ENCODE measurements around the gene SPATA3.

SPATA3 gene

DNA sequence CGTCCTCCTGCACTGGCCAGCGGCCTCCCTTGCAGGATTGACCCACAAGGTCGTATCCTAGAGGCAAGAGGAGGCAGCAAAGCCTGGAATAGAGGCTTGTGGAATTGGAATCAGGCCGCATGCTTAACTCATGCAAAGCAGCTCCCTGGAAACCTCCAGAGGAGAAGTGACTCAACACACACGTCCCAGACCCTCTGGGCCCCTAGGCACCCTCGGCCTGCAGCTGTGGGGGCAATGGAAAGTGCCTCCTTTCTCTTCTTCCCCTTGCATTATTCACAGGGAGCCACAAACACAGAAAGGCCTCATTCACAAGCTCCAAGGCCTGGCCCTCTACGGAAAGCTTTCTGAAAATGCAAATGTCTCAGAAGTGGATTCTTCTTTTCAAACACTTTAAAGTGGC is 19.6 kb downstream of the SPATA3 start:
- TF ChIP-seq GATA3 (IDR thresholded peaks at IDR 0.05; ENCODE audit: low read depth, low read length), result no peak
- no peak for TF ChIP-seq GATA2 (IDR thresholded peaks at IDR 0.05; ENCODE audit: low read depth, low read length)

DNA sequence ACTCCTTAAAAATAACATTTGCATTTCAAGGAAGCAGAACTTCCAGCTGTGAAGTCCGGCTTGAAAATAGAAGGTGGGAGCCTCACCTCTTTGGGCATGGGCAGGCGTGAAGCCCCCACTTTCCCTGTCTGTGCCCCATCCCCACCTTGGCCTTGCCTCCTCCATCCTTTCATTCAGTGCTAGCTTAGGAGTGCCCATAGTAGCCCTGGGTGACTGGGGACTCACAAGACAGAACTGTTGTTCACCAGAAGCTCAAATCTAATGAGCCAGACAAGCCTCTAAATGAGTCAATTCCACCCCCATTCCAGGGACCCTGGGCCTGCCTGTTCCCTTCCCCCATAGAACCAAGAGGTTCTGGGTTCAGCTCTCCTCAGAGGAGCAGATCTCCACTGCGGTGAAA is 20.0 kb downstream of the SPATA3 start:
- no peak for TF ChIP-seq GATA3 (IDR thresholded peaks at IDR 0.05; ENCODE audit: low read depth, low read length)
- no peak for TF ChIP-seq GATA2 (IDR thresholded peaks at IDR 0.05; ENCODE audit: low read depth, low read length)

DNA sequence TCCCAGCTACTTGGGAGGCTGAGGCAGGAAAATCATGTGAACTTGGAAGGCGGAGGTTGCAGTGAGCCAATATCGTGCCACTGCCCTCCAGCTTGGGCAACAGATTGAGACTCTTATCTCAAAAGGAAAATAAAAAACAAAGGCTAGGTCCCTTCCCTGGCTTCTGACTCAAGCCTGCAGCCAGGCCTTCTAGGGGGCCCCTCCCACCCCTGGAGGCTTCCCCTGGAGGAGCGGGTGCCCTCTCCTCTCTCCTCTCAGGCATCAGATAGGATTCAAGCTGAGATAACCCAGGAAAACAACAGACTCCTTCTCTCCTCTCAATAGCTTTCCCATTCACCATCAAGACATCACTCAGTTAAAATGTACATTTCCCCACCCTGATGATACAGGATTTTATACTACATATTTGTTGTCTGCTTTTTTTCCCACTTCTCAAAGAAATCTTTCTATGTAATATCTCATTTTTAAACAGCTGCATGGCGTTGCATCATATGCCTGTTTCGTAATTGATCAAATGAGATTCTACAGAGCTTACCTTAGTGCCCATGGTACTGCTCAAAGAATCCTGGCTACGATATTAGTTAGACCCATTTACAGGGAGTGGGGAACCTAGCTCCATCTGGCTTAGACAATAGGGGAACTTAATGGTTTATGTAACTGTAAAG is 20.8 kb downstream of the SPATA3 start:
- TF ChIP-seq GATA3 (IDR thresholded peaks at IDR 0.05; ENCODE audit: low read depth, low read length), result no peak

DNA sequence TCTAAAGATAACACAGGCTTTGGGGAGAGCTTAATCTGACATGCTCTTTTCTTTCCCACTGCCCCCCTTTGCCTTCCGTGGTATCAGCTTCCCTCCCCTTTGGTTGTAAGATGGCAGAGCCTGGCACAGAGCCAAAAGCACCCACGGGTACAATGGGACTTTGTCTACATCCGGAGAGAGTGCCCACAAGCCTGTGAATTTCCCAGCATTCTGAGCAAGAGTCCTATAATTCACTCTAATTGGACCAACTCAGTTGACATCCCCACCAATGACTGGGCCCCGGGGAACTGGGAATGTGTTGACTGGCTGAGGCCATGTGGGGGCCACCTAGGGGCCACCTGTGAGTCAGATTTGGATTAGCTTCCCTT is 21.3 kb downstream of the SPATA3 start:
- TF ChIP-seq GATA3 (IDR thresholded peaks at IDR 0.05; ENCODE audit: low read depth, low read length) (no peak), GATA2 (IDR thresholded peaks at IDR 0.05; ENCODE audit: low read depth, low read length) (no peak)

DNA sequence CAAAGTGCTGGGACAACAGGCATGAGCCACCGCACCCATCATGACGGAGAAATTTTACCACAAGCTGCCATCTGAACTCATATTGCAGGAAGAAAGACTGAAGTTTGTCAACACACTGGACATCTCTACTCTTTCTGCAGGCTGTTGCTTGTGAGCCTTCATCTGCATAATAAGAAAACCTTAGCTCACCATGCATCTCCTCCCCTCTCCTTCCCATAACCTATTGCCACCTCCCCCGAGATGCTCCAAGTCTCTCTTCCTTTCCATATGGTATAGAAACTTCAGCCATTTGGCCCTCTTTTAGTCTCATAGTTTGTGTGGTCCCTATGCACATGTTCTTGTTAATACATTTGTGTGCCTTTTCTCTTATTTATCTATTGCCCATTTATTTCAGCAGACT is 22.3 kb downstream of the SPATA3 start:
- TF ChIP-seq GATA3 (IDR thresholded peaks at IDR 0.05; ENCODE audit: low read depth, low read length) (no peak), GATA2 (IDR thresholded peaks at IDR 0.05; ENCODE audit: low read depth, low read length) (no peak)

DNA sequence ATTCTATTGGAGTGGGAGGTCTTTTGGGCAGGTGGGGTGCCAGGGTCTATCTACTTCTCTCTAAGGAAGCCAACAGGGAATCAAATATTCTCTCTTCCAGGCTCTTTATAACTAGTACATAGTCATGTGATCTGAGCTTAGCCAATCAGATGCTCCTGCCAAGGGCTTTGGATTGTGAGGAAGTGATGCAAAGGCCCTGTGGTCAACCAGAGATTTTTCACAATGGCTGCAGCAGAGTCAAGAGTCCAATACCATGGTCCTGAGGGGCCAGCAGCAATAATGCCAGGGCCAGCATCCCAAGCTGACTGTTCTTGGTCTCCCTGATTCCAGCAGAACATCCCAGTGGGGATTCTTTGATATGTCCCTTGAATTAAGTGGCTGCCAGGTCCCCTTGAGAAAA is 33.0 kb downstream of the SPATA3 start:
- TF ChIP-seq GATA2 (IDR thresholded peaks at IDR 0.05; ENCODE audit: low read depth, low read length) (no peak), GATA3 (IDR thresholded peaks at IDR 0.05; ENCODE audit: low read depth, low read length) (no peak)

DNA sequence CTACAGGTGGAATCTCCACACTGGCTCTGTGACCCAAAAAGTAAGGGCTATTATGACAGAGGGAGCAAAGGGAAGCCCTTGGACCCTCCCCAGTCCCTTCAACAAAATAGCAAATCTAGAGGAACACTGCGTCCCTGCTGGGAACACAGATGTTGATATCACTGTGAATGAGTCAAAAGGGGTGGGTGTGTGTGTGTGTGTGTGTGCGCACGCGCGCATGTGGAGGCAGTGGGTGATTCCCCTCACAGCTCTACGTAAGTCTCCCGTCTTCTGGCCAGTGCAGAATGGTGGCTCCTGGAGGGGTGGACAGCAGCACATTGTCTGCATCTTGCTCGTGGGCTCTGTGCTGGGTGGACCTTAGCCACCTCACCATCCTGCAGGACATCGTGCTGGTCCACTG is 33.6 kb downstream of the SPATA3 start:
- TF ChIP-seq GATA3 (IDR thresholded peaks at IDR 0.05; ENCODE audit: low read depth, low read length) (no peak), GATA2 (IDR thresholded peaks at IDR 0.05; ENCODE audit: low read depth, low read length) (no peak)

DNA sequence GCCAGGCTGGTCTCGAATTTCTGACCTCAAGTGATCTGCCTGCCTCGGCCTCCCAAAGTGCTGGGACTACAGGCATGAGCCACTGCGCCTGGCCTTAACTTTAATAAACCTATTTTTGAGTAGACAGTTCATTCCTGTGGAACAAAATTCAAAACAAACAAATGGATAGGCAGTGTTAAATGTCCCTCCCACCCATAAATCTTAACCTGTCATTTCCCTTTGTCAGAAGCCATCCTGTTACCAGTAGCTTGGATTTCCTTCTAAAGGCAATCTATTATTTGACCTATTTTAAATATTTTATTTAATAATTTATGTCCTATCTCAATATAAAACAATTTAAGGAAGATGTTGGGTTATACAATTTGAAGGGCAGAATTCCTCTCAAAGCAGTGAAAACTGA is 34.8 kb downstream of the SPATA3 start:
- TF ChIP-seq GATA2 (IDR thresholded peaks at IDR 0.05; ENCODE audit: low read depth, low read length) (no peak), GATA3 (IDR thresholded peaks at IDR 0.05; ENCODE audit: low read depth, low read length) (no peak)

DNA sequence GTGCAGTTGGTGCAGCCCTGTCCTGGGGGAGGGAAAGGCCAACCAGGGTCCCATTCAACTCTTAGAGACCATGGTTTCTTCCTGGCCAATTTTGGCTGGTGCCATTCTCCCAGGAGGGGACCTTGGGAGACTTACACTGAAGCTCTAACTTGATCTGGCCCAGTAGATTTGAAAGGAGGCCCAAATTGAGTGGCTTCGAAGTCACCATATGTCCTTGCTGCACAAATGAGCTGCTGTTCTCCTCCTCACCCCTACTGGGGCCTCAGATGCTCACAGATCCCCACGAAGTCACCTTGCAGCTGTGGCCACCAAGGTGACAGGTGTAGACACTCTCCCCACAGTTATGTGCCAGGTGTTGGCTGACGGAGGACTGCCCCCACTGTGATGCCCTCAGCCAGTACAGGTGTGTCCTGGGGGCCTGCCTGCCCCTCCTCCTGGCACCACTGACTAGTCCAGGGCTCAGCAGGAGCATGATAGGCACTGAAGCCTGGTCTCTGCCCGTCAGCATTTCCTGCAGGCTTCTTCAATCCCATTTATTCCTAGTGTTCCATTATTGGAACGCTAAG is 36.7 kb downstream of the SPATA3 start:
- no peak for TF ChIP-seq GATA2 (IDR thresholded peaks at IDR 0.05; ENCODE audit: low read depth, low read length)
- no peak for TF ChIP-seq GATA3 (IDR thresholded peaks at IDR 0.05; ENCODE audit: low read depth, low read length)

DNA sequence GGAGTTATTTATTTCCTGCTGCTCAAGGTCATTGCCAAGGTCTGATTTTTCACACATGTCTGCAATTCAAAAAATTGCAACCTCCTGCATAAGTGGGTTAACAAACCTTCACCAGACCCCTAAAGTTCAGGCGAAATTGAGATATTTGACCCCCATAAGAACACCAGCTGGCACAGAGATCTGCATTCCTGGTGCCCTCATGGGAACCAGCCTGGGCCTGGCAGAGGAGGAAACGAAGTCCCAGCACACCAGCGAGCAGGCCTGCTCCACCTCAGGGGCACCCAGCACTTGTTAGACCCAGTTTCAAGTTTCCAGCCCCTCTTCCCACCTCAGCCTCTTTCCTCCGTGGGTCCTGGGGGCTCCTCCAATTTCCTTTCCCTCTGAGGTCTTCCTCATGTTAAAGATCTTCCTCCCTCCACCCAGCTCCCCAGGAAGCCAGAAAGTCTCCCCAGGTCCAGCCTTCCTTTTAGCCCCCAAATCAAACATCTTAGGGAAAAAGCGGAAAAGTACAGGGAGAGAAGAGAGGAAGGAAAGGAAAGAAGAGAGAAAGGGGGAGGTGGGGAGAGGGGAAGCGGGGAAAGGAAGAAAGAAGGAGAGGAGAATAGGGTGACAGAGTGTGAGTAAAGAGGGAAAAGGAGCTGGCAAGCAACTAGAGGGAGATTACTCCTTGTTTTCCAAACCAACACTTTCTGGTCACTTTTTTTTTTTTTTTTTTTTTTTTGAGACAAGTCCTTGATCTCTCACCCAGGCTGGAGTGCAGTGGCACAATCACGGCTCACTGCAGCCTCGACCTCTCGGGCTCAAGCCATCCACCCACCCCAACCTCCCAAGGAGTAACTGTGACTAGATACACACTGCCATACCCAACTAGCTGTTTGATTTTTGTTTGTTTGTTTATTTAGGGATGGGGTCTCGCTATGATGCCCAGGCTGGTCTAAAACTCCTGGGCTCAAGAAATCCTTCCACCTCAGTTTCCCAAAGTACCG is 37.5 kb downstream of the SPATA3 start:
- no peak for TF ChIP-seq GATA3 (IDR thresholded peaks at IDR 0.05; ENCODE audit: low read depth, low read length)
- no peak for TF ChIP-seq GATA2 (IDR thresholded peaks at IDR 0.05; ENCODE audit: low read depth, low read length)

DNA sequence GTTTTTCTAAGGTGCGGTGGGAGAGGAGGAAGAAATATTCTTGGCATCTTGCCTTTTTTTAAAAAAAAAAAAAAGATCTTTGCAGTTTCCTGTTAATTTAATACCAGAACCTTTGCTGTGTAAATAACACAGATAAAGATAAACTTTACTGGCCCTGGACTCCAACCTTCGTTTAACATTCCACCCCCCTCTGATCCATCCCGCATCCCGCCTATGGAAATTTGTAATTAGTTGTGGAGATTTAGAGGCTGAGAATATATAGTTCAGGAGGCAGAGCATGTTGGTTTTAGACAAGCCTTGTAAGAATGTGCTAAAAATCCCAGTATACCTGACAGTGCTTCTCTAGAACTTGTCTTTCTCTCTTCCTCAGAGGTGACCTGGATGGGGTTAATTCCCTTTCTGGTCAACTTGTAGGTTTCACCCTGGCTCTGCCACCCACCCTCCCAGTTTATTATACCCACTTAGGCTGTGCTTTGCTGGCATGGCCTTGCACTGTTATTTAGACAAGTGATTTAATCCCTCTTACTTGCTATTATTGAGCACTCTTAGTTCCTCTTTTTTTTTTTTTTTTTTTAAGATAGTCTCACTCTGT is 38.5 kb downstream of the SPATA3 start:
- no peak for TF ChIP-seq GATA2 (IDR thresholded peaks at IDR 0.05; ENCODE audit: low read depth, low read length)
- TF ChIP-seq GATA3 (IDR thresholded peaks at IDR 0.05; ENCODE audit: low read depth, low read length), result no peak

DNA sequence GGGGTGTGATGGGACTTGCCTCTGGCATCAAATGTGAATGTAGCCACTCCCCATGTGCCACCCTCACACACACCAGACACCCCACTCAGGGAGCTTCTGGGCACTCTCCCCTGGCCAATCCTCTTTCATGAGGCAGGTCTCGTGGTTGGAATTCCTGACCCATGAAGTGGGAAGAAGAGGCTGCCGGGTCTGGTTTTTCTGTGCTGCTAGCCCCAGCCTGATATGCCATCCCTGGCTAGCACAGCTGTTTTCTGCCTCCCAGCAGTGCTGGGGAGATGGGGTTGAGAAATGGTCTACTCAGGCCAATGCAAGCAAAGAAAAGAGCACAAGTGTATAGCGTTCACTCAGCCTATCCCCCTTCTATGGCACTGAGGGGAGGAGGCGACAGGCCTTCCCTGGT is 40.2 kb downstream of the SPATA3 start:
- TF ChIP-seq GATA2 (IDR thresholded peaks at IDR 0.05; ENCODE audit: low read depth, low read length) (no peak), GATA3 (IDR thresholded peaks at IDR 0.05; ENCODE audit: low read depth, low read length) (no peak)

DNA sequence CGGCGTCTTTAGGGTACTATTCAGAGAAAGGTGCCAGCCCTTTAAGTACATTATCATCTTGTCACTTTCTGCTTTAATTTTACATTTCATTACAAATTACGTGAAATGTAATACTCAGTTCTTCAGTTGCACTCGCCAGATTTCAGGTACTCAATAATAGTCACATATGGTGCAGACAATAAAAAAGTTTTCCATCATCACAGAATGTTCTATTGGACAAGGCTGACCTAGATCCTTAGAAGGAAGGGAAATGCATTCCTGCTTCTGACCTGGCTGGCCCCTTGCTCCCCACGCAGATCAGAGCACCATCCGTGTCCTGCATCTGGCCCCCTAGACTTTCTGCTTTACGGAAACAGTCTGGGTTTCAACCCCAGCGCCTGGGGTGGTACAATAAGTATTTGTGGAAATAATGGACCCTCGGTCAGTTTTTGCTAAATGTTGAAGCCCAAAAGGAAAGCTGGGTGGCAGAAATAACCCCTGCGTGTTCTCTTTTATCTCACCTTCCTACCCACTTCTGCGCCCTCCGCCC is 40.7 kb downstream of the SPATA3 start:
- TF ChIP-seq GATA3 (IDR thresholded peaks at IDR 0.05; ENCODE audit: low read depth, low read length), result no peak
- TF ChIP-seq GATA2 (IDR thresholded peaks at IDR 0.05; ENCODE audit: low read depth, low read length), result no peak

DNA sequence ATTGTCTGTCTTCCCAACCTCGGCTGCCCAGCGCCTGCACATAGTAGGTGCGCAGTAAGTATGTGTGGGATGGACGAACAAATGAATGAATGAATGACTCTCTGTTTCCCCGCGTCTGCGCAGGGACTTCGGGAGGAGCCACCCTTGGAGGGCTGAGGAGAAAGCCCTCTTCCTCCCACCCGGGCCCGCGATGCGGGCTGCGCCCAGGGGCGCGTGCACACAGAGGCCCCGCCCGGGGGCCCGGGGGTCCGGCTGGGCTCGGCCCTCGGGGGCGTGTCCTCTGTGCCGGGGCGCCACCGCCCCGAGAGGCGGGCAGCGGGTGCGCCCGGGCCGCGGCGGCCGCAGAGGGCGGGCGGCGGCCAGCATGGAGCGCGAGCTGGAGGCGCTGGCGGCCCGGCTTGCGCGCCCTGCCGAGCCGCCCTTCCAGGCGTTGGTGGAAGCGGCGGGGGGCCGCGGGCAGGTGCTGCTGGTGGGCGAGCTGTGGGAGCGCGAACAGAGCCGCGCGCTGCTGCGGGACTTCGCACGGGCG is 41.3 kb downstream of the SPATA3 start, which contains the start of gene C2orf72:
Gene C2orf72 (plus strand): TSS at position 322 of the 529 bp plus-strand sequence. CDS start 43 bp downstream, at position 365.
- no peak for TF ChIP-seq GATA3 (IDR thresholded peaks at IDR 0.05; ENCODE audit: low read depth, low read length)
- TF ChIP-seq GATA2 (IDR thresholded peaks at IDR 0.05; ENCODE audit: low read depth, low read length), result no peak

Measured in SH-SY5Y (cell line).